NB4 (cell line): ENCODE measurements around the gene POLR1C.

ENCODE experiments used
- DNase-seq: peaks from one replicate; pipeline ENCODE4 v3.0.0; 2010; ENCODE audit warnings: low read depth
- H3K4me3 ChIP-seq: one replicate; pipeline ENCODE4 v1.5.1; 2011; ENCODE audit warnings: mild to moderate bottlenecking, low read depth, low read length, moderate library complexity
- MYC ChIP-seq: IDR thresholded peaks from 2 replicates; pipeline ENCODE4 v1.6.1; 2011; ENCODE audit warnings: low read depth, low read length
- POLR2A ChIP-seq: IDR thresholded peaks from 2 replicates; pipeline ENCODE4 v1.6.1; 2011; ENCODE audit warnings: mild to moderate bottlenecking; ENCODE audit not compliant: insufficient read length; ENCODE audit errors: extremely low read depth
- TF ChIP-seq, protein P1 (sequence below): IDR thresholded peaks from 2 replicates; pipeline ENCODE4 v1.6.1; 2011; ENCODE audit warnings: low read depth, low read length
- TF ChIP-seq, protein P2 (sequence below): IDR thresholded peaks from one replicate; pipeline ENCODE4 v1.5.1; 2012; ENCODE audit warnings: low read depth, low read length

Gene POLR1C

DNA sequence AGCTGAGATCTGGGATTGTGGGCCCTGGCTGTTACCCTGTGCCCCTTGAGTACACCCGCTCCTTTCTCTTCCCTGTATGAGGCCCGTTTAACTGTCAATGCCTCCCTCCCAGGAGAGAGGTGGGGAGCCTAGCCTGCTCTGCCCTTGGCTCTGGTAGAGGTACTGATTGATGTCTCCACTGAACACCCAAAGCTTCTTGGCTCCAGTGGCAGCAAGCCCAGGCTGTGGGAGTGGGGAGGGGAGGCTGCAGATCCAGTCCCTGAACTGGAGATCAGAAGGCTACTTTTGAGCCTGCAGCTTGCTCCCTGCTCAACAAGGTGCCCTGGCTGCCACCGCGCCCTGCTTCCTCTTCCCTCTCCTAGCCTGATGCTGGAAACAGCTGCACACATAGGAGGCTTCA, 14.2 kb upstream of the POLR1C start:
- H3K4me3 ChIP-seq, result no peak overlapping the region
- DNase-seq, result no peak
- TF ChIP-seq, protein P1, sequence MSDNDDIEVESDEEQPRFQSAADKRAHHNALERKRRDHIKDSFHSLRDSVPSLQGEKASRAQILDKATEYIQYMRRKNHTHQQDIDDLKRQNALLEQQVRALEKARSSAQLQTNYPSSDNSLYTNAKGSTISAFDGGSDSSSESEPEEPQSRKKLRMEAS, result no peak
- TF ChIP-seq MYC (no peak), POLR2A (no peak)
- TF ChIP-seq, protein P2, sequence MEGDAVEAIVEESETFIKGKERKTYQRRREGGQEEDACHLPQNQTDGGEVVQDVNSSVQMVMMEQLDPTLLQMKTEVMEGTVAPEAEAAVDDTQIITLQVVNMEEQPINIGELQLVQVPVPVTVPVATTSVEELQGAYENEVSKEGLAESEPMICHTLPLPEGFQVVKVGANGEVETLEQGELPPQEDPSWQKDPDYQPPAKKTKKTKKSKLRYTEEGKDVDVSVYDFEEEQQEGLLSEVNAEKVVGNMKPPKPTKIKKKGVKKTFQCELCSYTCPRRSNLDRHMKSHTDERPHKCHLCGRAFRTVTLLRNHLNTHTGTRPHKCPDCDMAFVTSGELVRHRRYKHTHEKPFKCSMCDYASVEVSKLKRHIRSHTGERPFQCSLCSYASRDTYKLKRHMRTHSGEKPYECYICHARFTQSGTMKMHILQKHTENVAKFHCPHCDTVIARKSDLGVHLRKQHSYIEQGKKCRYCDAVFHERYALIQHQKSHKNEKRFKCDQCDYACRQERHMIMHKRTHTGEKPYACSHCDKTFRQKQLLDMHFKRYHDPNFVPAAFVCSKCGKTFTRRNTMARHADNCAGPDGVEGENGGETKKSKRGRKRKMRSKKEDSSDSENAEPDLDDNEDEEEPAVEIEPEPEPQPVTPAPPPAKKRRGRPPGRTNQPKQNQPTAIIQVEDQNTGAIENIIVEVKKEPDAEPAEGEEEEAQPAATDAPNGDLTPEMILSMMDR, result no peak

DNA sequence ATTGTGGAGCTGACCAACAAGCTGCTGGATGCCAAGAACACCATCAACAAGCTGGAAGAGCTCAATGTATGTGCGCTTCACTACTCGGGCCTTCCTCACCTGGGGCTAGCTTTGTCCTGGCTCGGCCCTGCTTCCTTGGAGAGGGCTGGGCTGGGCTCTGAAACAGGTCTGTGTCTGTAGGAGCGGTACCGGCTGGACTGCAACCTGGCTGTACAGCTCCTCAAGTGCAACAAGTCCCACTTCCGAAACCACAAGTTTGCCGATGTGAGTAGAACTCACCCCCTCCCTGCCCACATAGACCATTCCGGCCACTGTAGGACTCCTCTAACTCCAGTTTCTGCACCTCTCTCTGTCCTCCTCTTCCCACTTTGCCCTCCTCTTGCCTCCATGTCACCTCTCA, 13.4 kb upstream of the POLR1C start:
- TF ChIP-seq POLR2A (no peak), MYC (no peak)
- TF ChIP-seq, protein P2, result no peak
- TF ChIP-seq, protein P1, result no peak

DNA sequence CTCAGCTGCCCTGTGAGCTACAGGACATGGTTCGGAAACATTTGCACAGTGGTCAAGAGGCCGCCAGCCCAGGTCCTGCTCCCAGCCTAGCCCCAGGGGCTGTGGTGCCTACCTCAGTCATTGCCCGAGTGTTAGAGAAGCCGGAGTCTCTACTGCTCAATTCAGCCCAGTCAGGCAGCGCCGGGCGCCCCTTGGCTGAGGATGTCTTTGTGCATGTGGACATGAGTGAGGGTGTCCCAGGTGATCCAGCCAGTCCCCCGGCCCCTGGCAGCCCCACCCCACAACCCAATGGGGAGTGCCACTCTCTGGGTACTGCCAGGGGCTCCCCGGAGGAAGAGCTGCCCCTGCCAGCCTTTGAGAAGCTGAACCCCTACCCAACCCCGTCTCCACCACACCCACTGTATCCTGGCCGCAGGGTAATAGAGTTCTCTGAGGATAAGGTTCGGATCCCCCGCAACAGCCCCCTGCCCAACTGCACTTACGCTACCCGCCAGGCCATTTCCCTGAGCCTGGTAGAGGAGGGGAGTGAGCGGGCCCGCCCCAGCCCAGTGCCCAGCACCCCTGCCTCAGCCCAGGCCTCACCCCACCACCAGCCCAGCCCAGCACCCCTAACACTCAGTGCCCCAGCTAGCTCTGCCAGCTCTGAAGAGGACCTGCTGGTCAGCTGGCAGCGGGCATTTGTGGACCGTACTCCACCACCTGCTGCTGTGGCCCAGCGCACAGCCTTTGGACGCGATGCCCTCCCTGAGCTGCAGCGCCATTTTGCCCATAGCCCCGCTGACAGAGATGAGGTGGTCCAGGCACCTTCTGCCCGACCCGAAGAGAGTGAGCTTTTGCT, 11.9 kb upstream of the POLR1C start:
- TF ChIP-seq POLR2A (no peak), MYC (no peak)
- TF ChIP-seq, protein P2, result no peak
- TF ChIP-seq, protein P1, result no peak
- H3K4me3 ChIP-seq, result no peak overlapping the region
- no peak for DNase-seq

More for the DNA sequence above, 13.4 kb upstream of the POLR1C start:
- H3K4me3 ChIP-seq, result no peak overlapping the region
- DNase-seq, result no peak

DNA sequence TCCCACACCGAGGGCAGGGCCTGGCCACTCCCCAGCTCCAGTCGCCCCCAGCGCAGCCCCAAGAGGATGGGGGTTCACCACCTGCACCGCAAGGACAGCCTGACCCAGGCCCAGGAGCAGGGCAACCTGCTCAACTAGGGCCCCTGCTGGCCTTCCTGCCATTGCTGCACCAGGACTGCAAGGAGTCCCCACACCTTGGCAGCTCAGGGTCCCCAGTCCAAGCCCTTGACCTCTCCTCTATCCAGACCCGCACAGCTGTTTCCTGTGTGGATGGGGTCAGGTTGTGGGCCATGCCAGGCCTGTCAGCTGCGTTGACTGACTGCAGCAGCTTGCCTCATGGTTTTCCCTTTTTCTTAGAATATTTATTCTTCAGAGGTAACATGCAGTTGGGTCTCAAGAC, 11.2 kb upstream of the POLR1C start:
- TF ChIP-seq, protein P1, result no peak
- TF ChIP-seq POLR2A, result no peak
- TF ChIP-seq, protein P2, result no peak
- no peak for TF ChIP-seq MYC
- DNase-seq, result no peak
- H3K4me3 ChIP-seq, result no peak overlapping the region

DNA sequence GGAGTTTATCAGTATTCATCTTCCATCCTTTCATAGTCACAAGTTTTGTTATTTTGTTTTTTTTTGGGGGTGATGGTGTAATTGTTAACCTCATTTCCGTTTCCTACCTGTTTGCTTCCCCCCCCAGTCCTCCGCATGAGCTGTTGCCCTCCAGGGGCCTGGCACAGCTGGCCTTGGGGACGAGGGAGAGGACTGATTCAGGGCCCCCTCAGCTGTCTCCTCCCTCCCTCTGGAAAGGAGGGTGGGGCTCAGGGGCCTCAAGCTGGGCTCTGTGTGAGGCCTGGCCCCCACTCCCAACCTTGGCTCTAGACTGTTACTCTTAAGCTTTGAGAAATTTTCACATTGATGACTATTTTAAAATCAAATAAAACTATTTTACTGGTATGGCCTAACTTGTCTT, 10.7 kb upstream of the POLR1C start:
- H3K4me3 ChIP-seq, result no peak overlapping the region
- TF ChIP-seq, protein P1, result no peak
- TF ChIP-seq MYC (no peak), POLR2A (no peak)
- TF ChIP-seq, protein P2, result no peak
- DNase-seq, result no peak
